Measurements from ENCODE around the gene GPC6. TPM values are rescaled to one million over a fixed set of nuclear protein-coding genes. Genes with fewer than 3 reads are reported as not detected.

GPC6 gene
- total RNA-seq, 4 donors from 2014 or later = 13.7 to 21.7 (median 16.5) TPM

DNA sequence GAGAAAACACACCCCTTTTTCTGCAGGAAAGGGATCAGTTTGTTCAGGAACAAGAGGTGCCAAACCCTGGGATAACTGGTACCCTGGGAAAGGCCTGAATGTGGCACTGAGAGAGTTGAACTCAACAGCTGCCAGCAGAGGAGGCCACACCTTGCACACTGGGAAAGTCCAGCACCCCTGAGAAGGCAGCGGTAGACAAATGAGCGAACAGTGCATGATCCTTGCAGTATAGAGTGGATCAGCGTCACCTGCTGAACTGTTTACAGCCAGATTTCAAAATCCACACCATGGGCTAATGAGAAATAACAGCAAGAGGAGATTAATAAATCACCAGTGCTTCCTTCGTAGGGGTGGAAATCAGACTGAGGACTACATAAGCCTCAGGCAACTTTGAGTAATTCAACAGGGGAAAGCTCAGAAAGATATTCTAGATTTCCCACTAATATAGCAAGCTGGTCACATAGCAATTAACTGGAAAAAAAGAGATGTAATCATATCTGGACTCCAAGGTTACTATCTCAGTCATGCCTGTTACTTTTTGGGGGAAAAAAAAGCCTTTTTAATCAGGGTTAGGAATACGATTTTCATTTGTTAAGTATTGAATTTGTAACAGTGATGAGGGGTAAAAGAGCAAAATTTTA lies 1200.8 kb downstream of the GPC6 start:
- ATAC-seq = no peak
- Histone ChIP-seq H3K27me3 (no peaks in the 10 kb centered on the region), H3K36me3 (no peaks in the 10 kb centered on the region), H3K4me3 (no peak overlapping the region), H3K4me1 (no peaks in the 10 kb centered on the region), H3K27ac (no peak overlapping the region), H3K9me3 (no peaks in the 10 kb centered on the region)
- WGBS, 2 donors (ENCODE audit: low coverage in 1 of 2) = 51 to 79% methylated on average over 5 of the region's 5 CpGs
- TF ChIP-seq POLR2AphosphoS5 (IDR thresholded peaks at IDR 0.05) (no peak), POLR2A (IDR thresholded peaks at IDR 0.05) (no peak), EP300 (IDR thresholded peaks at IDR 0.05) (no peak)
- TF ChIP-seq, protein P1, sequence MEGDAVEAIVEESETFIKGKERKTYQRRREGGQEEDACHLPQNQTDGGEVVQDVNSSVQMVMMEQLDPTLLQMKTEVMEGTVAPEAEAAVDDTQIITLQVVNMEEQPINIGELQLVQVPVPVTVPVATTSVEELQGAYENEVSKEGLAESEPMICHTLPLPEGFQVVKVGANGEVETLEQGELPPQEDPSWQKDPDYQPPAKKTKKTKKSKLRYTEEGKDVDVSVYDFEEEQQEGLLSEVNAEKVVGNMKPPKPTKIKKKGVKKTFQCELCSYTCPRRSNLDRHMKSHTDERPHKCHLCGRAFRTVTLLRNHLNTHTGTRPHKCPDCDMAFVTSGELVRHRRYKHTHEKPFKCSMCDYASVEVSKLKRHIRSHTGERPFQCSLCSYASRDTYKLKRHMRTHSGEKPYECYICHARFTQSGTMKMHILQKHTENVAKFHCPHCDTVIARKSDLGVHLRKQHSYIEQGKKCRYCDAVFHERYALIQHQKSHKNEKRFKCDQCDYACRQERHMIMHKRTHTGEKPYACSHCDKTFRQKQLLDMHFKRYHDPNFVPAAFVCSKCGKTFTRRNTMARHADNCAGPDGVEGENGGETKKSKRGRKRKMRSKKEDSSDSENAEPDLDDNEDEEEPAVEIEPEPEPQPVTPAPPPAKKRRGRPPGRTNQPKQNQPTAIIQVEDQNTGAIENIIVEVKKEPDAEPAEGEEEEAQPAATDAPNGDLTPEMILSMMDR (IDR thresholded peaks at IDR 0.05) = no peak

DNA sequence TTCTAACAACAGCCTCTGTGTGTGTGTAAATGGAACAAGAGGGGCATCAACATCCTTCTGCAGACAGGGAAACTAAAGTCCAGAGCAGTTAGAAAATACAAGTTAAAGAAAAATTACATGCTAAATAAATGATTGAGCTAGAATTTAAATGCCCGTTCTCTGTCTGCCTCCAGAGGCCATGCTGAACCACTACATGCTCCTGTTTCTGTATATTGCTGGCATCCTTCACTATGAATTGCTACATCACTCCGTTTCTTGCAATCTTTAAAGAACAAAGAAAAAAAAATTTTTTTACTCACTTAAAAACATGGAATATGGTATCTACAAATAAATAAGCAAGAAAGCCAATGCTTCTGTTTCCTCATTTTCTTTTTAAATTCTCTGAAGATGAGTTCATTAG lies 1205.0 kb downstream of the GPC6 start:
- Histone ChIP-seq H3K4me1 (no peaks in the 10 kb centered on the region), H3K36me3 (no peaks in the 10 kb centered on the region), H3K27me3 (no peaks in the 10 kb centered on the region), H3K27ac (no peak overlapping the region), H3K9me3 (no peaks in the 10 kb centered on the region), H3K4me3 (no peak overlapping the region)
- WGBS, 2 donors (ENCODE audit: low coverage in 1 of 2) = 73 to 81% methylated on average over 2 of the region's 2 CpGs
- no peak for ATAC-seq
- TF ChIP-seq POLR2A (IDR thresholded peaks at IDR 0.05) (no peak), POLR2AphosphoS5 (IDR thresholded peaks at IDR 0.05) (no peak), EP300 (IDR thresholded peaks at IDR 0.05) (no peak)
- TF ChIP-seq, protein P1 (IDR thresholded peaks at IDR 0.05) = no peak

DNA sequence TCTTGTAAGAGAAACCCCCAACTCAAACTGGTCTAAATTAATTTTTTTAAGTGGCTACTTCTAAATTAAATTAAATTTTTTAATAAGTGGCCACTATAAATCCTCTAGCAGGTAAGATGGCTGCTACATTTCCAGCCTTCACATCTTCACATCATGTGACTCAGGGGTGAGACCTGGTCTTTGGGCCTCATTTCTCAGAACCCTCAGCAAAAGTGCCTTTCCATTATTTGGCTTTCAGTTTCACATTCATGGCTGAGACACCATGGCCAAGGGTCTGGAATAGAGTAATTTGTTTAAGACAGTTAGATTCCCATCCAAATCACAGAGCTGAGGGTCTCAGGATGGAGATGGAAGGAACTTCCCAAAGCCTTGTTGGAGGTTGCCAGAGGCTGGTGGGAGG lies 1205.4 kb downstream of the GPC6 start:
- Histone ChIP-seq H3K36me3 (no peaks in the 10 kb centered on the region), H3K27ac (no peak overlapping the region), H3K27me3 (no peaks in the 10 kb centered on the region), H3K4me1 (no peaks in the 10 kb centered on the region), H3K4me3 (no peak overlapping the region), H3K9me3 (no peaks in the 10 kb centered on the region)
- no peak for ATAC-seq
- no peak for TF ChIP-seq EP300 (IDR thresholded peaks at IDR 0.05)
- TF ChIP-seq, protein P1 (IDR thresholded peaks at IDR 0.05) = no peak
- TF ChIP-seq POLR2A (IDR thresholded peaks at IDR 0.05) = no peak
- no peak for TF ChIP-seq POLR2AphosphoS5 (IDR thresholded peaks at IDR 0.05)

DNA sequence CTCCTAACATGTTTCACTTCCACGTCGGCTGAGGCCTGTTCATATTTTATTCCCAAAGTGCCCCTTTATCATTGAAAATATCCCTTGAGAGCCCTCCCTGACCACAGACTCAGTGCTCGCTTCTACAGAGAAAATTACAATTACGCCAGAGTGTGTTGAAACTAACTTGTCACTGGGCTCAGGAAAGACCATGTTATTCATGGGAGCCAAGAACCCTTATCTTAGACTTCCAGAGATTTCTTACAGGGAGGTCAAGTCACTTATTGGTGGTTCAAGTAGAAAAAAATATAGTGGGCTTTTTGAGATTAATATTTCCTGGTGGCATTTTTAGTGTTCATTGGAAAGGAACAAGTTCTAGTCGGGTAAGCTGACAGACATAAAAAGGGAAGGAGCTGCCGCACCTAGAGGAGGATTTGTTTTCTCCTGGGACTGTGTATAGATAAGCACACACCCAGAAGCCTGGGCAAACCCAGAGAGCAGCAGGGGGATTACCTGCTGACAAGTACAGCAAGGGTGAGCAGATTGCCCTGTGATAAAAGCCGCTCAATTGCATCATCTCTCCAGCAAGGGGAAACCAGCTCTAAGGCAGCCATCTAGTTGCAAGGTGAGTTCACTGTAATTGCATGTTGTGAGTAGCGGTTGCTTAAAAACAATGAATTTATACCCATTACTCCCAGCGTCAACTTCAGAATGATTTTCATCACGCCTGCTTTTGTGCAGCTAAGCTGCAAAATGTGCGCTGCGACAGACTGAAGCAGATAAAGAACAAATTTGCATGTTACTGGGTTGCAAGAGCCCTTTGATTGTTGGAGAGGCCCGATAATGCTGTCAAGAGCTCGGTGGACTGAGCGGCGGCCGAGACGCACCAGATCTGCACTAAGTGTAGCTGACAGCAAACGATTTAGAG lies 1206.7 kb downstream of the GPC6 start:
- TF ChIP-seq, protein P1 (IDR thresholded peaks at IDR 0.05) = no peak
- TF ChIP-seq EP300 (IDR thresholded peaks at IDR 0.05) (no peak), POLR2A (IDR thresholded peaks at IDR 0.05) (no peak), POLR2AphosphoS5 (IDR thresholded peaks at IDR 0.05) (no peak)
- 74 to 77% methylated on average over 15 to 16 of the region's 19 CpGs for WGBS, 2 donors (ENCODE audit: low coverage in 1 of 2)
- Histone ChIP-seq H3K4me1 (no peaks in the 10 kb centered on the region), H3K4me3 (no peak overlapping the region), H3K27me3 (no peaks in the 10 kb centered on the region), H3K9me3 (no peaks in the 10 kb centered on the region), H3K36me3 (no peaks in the 10 kb centered on the region), H3K27ac (no peak overlapping the region)
- ATAC-seq = no peak
